ENCODE results near the gene DPY30.

DPY30 gene

DNA sequence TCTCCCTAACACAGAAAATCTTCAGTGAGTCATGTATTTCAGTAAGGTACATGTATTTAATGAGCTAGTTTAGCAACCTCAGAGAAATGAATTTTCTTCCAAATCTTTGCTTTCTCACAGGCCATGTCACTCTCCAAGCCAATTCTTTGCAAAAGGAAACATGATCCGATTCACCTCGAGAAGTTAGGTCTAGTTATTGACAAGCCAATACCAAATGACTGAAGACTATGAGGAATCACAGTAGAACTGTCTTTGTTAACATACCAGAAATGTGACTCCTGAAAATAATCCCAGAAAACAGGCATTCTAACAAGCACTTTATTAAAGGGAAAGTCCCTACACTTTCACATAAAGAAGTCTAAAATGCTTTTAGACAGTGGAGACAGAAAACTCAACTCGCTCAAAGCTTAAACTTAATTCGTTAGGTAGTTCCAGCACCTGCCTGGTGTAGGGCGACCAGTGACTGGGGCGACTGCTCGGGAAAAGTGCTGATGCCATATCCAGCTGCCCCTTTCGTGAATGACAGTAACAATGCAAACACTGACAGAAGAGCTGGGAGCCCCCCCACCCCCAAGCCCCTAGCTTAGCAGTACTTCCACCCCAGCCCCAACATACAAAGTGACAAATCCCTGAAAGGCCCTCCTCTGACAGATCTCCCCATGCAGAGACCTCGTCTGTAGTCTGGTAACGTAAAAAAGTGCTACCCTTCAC is 30.6 kb downstream of the DPY30 start:
- peaks cover 55% of the 10 kb centered on the region for H4K20me1 ChIP-seq (ENCODE audit: insufficient read depth, low read length, poor library complexity, severe bottlenecking)
- TF ChIP-seq, protein P1, sequence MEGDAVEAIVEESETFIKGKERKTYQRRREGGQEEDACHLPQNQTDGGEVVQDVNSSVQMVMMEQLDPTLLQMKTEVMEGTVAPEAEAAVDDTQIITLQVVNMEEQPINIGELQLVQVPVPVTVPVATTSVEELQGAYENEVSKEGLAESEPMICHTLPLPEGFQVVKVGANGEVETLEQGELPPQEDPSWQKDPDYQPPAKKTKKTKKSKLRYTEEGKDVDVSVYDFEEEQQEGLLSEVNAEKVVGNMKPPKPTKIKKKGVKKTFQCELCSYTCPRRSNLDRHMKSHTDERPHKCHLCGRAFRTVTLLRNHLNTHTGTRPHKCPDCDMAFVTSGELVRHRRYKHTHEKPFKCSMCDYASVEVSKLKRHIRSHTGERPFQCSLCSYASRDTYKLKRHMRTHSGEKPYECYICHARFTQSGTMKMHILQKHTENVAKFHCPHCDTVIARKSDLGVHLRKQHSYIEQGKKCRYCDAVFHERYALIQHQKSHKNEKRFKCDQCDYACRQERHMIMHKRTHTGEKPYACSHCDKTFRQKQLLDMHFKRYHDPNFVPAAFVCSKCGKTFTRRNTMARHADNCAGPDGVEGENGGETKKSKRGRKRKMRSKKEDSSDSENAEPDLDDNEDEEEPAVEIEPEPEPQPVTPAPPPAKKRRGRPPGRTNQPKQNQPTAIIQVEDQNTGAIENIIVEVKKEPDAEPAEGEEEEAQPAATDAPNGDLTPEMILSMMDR (conservative IDR thresholded peaks at IDR 0.05; ENCODE audit: low read length): no peak
- TF ChIP-seq EZH2phosphoT487 (IDR thresholded peaks at IDR 0.05; ENCODE audit: borderline replicate concordance): no peak

DNA sequence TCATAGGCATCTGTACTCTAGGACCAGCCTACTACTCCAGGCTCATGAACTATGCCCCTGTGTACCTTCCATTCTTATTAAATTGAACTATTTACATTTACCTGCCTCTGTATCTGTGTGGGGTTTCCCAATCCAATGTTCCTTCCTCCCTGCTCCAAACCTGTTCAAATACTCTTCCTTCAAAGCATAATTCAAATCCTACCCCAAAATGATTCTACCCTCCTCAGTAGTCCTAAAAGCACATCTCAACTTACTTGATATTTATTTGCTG is 32.5 kb downstream of the DPY30 start:
- Histone ChIP-seq H3K4me2 (ENCODE audit: low read depth, low read length, poor library complexity, severe bottlenecking) (peak overlapping the region; percentile 79), H3K4me1 (ENCODE audit: insufficient read depth, low read length, poor library complexity, severe bottlenecking) (peaks cover 58% of the 10 kb centered on the region), H3F3A (ENCODE audit: low read depth) (peaks cover 9% of the 10 kb centered on the region; the same call in 1 of the 2 replicates), H3K27me3 (ENCODE audit: insufficient read depth, low read length, poor library complexity, severe bottlenecking) (no peaks in the 10 kb centered on the region), H3K9me3 (ENCODE audit: insufficient read depth, low read depth, low read length) (no peaks in the 10 kb centered on the region), H3K79me2 (ENCODE audit: insufficient read depth, low read length) (peaks cover 76% of the 10 kb centered on the region), H3K9me2 (replicated peaks; ENCODE audit: low read depth, low read length) (no peaks in the 10 kb centered on the region), H3K9ac (ENCODE audit: low read depth, low read length, poor library complexity, severe bottlenecking) (peak overlapping the region; percentile 94), H3K4me3 (ENCODE audit: low read length, poor library complexity, severe bottlenecking) (peak overlapping the region; percentile 98), H2AFZ (ENCODE audit: low read length) (no peak overlapping the region), H4K20me1 (ENCODE audit: insufficient read depth, low read length, poor library complexity, severe bottlenecking) (peaks cover 73% of the 10 kb centered on the region), H3K36me3 (ENCODE audit: insufficient read depth, low read length) (no peaks in the 10 kb centered on the region)
- TF ChIP-seq EZH2phosphoT487 (IDR thresholded peaks at IDR 0.05; ENCODE audit: borderline replicate concordance): no peak
- TF ChIP-seq, protein P1 (conservative IDR thresholded peaks at IDR 0.05; ENCODE audit: low read length): no peak

More for the DNA sequence above, 30.6 kb downstream of the DPY30 start:
- Histone ChIP-seq H3K9ac (ENCODE audit: low read depth, low read length, poor library complexity, severe bottlenecking) (peak overlapping the region; percentile 94), H3K4me1 (ENCODE audit: insufficient read depth, low read length, poor library complexity, severe bottlenecking) (peaks cover 44% of the 10 kb centered on the region), H3K9me3 (ENCODE audit: insufficient read depth, low read depth, low read length) (no peaks in the 10 kb centered on the region), H3K4me2 (ENCODE audit: low read depth, low read length, poor library complexity, severe bottlenecking) (peak overlapping the region; percentile 79), H3K9me2 (replicated peaks; ENCODE audit: low read depth, low read length) (no peaks in the 10 kb centered on the region), H2AFZ (ENCODE audit: low read length) (no peak overlapping the region), H3K79me2 (ENCODE audit: insufficient read depth, low read length) (peaks cover 58% of the 10 kb centered on the region), H3F3A (ENCODE audit: low read depth) (peaks cover 9% of the 10 kb centered on the region; the same call in 1 of the 2 replicates), H3K36me3 (ENCODE audit: insufficient read depth, low read length) (no peaks in the 10 kb centered on the region), H3K27me3 (ENCODE audit: insufficient read depth, low read length, poor library complexity, severe bottlenecking) (no peaks in the 10 kb centered on the region), H3K4me3 (ENCODE audit: low read length, poor library complexity, severe bottlenecking) (peak overlapping the region; percentile 98)

DNA sequence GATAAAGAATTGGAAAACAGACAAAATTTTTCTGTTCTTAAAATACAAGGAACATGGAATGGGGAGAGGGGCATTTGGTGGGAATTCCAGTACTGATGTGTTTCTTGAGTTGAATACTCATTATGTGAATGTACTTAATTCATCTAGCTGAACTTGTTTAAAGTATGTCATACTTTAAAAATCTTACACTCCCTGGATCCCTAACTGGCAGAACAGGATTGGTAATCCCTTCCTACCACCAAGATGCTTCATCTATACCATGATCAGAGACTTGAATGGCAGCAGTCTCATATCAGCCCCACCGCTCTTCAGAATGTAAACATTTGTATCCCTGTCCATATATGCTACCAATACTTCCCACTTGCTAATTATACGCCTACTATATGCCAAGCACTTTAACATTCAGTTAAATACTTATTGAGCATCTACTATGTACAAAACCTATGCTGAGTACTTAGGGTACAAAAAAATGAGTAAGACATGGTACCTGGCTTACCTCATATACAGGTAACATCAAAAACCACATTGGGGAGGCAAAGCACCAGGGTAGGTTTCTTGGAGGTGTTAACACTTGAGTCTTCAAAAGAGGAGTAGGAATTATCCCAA is 34.1 kb downstream of the DPY30 start:
- Histone ChIP-seq H2AFZ (ENCODE audit: low read length) (no peak overlapping the region), H3K79me2 (ENCODE audit: insufficient read depth, low read length) (peaks cover 90% of the 10 kb centered on the region), H3K36me3 (ENCODE audit: insufficient read depth, low read length) (no peaks in the 10 kb centered on the region), H3K4me3 (ENCODE audit: low read length, poor library complexity, severe bottlenecking) (peak overlapping the region; percentile 98), H3K4me1 (ENCODE audit: insufficient read depth, low read length, poor library complexity, severe bottlenecking) (peaks cover 48% of the 10 kb centered on the region), H3K4me2 (ENCODE audit: low read depth, low read length, poor library complexity, severe bottlenecking) (peak overlapping the region; percentile 79), H3K9ac (ENCODE audit: low read depth, low read length, poor library complexity, severe bottlenecking) (no peak overlapping the region), H3F3A (ENCODE audit: low read depth) (peaks cover 5% of the 10 kb centered on the region; the same call in 1 of the 2 replicates), H4K20me1 (ENCODE audit: insufficient read depth, low read length, poor library complexity, severe bottlenecking) (peaks cover 78% of the 10 kb centered on the region), H3K9me3 (ENCODE audit: insufficient read depth, low read depth, low read length) (no peaks in the 10 kb centered on the region), H3K27me3 (ENCODE audit: insufficient read depth, low read length, poor library complexity, severe bottlenecking) (no peaks in the 10 kb centered on the region), H3K9me2 (replicated peaks; ENCODE audit: low read depth, low read length) (no peaks in the 10 kb centered on the region)
- TF ChIP-seq, protein P1 (conservative IDR thresholded peaks at IDR 0.05; ENCODE audit: low read length): no peak
- TF ChIP-seq EZH2phosphoT487 (IDR thresholded peaks at IDR 0.05; ENCODE audit: borderline replicate concordance): no peak
